Testis (tissue), 3 donors: Measurements from ENCODE around the gene LAPTM4A. TPM values are rescaled to one million over a fixed set of nuclear protein-coding genes. Genes with fewer than 3 reads are reported as not detected.

Experiments
- DNase-seq: peaks from one replicate; pipeline ENCODE4 v3.0.0-alpha.2; 2019
- H3K27ac ChIP-seq, 2 donors: fragments of 200-600 bp; sonication (generic); one replicate each; pipeline ENCODE4 v1.5.1; 2019
- H3K27me3 ChIP-seq: fragments of 200-600 bp; sonication (generic); one replicate; pipeline ENCODE4 v1.5.1; 2019
- H3K36me3 ChIP-seq: fragments of 200-600 bp; sonication (generic); one replicate; pipeline ENCODE4 v1.5.1; 2017; ENCODE audit warnings: low read depth; ENCODE audit errors: missing control alignments
- H3K4me1 ChIP-seq: fragments of 200-600 bp; sonication (generic); one replicate; pipeline ENCODE4 v1.5.1; 2019
- H3K4me3 ChIP-seq, 2 donors: fragments of 200-600 bp; sonication (generic); one replicate each; pipeline ENCODE4 v1.5.1; 2017 to 2019
- H3K9me3 ChIP-seq: fragments of 200-600 bp; sonication (generic); one replicate; pipeline ENCODE4 v1.5.1; 2017
- CTCF ChIP-seq, 3 experiments: fragments of 450-650 bp in 2 of 3; fragments of 200-600 bp in 1 of 3; sonication (generic) in 1 of 3; IDR thresholded peaks; one replicate each; pipeline ENCODE4 v1.5.1; 2016 to 2019; ENCODE audit warnings: antibody characterized with exemption in 3 of 3, mild to moderate bottlenecking in 2 of 3, moderate library complexity in 1 of 3
- POLR2A ChIP-seq: fragments of 450-650 bp; IDR thresholded peaks from one replicate; pipeline ENCODE4 v1.6.1; 2017; ENCODE audit warnings: antibody characterized with exemption, mild to moderate bottlenecking, moderate library complexity
- WGBS, 2 donors: methylation state at CpG; one replicate each; pipeline ENCODE4 v1.1.5; 2018; 5-methylcytosine and 5-hydroxymethylcytosine counted together
- intact Hi-C: fragments of 100-400 bp; cut with DNase I; formaldehyde crosslinking; loops from one replicate; pipeline ENCODE4 v1.15.1; 2023; ENCODE audit warnings: low total_unique reads
- polyA plus RNA-seq: library from polyadenylated mRNA; stranded (reverse); fragments of 350-450 nt; fragmentation: Illumina TruSeq; extraction: RNeasy Lipid Tissue Mini Kit (QIAGEN cat#74804); gene quantifications from one replicate; pipeline ENCODE4 v1.2.3, GENCODE V29; 2014; ENCODE audit warnings: low read depth, low replicate concordance; ENCODE audit not compliant: insufficient read depth
- total RNA-seq, 2 donors: library from RNA; depleted of rRNA; stranded (reverse); fragments of >200 nt; gene quantifications; one replicate each; pipeline ENCODE4 v1.2.3, GENCODE V29; 2016

Gene LAPTM4A
- total and polyA plus RNA-seq, 3 donors from 2014 or later = 331 to 712 (median 431) TPM

DNA sequence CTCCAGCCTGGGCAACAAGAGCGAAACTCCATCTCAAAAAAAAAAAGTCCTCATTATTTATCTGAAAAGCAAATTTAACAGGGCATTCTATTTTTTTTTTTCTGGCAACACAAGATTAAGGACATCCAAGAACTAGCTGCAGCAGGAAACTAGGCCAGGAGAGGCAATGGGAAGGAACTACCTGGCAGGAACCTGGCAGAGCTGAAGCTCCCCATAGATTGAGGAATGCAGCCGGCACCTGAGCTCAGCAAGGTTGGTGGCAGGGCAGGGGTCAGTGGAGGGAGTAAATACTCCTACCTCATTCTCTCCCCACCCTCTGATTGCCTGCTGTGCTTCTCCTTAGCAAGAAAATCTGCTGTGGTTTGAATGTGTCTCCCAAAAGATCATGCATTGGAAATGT, 30.4 kb upstream of the LAPTM4A start:
- Histone ChIP-seq H3K4me3 (no peak overlapping the region), H3K4me1 (no peaks in the 10 kb centered on the region), H3K36me3 (no peaks in the 10 kb centered on the region), H3K27ac (no peak overlapping the region), H3K9me3 (no peaks in the 10 kb centered on the region), H3K27me3 (no peaks in the 10 kb centered on the region)
- 86 to 87% methylated on average over 2 of the region's 2 CpGs for WGBS, 2 donors
- TF ChIP-seq CTCF (IDR thresholded peaks at IDR 0.05) = no peak
- TF ChIP-seq POLR2A = no peak
- intact Hi-C loops = no loop called here
- no peak for DNase-seq

- 50 to 61% methylated on average over 8 of the region's 8 CpGs for WGBS, 2 donors
- H3K4me1 ChIP-seq = no peaks in the 10 kb centered on the region
- no peaks in the 10 kb centered on the region for H3K9me3 ChIP-seq
- no peaks in the 10 kb centered on the region for H3K27me3 ChIP-seq
- H3K27ac ChIP-seq = no peak overlapping the region
- intact Hi-C loops = no loop called here
- H3K36me3 ChIP-seq = no peaks in the 10 kb centered on the region
- no peak overlapping the region for H3K4me3 ChIP-seq
- DNase-seq = no peak
- TF ChIP-seq POLR2A = no peak
- no peak for TF ChIP-seq CTCF (IDR thresholded peaks at IDR 0.05)
Observed at GRCh38 chr2:20080839-20081415, 29.5 kb upstream of the LAPTM4A start.

DNA sequence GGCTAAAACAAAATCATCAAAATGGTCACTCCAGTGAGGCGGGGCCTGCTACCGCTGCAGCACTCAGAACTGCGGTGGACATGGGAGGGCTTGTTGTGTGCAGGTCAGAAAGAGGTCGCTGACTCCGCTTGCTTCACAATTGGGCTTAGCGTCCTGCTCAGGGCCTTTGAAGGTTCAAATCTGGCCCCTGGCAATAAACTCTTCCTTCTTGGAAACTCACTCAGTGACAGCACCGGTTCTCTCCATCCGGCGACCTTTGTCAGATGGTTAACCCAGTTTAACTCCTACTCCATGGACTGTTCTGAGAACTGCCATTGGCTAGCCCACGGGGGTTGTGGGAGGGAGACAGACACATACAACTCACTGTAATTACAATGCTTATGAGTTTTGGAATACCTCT, 29.0 kb upstream of the LAPTM4A start:
- WGBS, 2 donors = 69 to 74% methylated on average over 10 of the region's 10 CpGs
- intact Hi-C loops = no loop called here
- no peak overlapping the region for H3K27ac ChIP-seq

DNA sequence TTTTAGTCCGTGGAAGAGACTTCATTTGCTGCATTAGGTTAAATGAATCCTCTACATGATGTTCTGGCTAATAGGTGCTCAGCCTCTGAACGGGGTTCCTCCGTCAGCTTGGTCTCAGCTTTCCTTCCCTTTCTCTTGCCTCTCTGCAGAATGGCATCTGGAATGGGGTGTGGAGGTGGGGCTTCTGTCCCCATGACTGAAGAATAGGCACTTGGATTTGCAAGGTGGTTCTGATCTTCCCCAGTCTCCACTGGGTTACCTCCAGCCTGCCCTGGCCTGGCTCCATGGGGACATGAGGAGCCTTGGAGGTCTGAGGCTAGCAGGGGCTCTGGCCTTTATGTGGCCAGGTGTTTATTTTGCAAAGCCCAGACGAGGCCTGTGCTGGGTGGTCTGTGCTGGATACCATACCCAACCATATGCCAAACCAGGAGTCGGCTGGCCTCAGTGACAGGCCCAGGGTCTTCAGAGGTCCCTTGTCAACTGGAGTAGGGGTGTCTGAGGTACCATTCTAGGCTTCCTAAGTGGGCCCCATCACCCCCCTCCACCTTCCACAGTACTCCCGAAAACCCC, 28.2 kb upstream of the LAPTM4A start:
- TF ChIP-seq CTCF (IDR thresholded peaks at IDR 0.05) (no peak), POLR2A (no peak)
- WGBS, 2 donors = 83 to 95% methylated on average over 4 to 6 of the region's 6 CpGs
- intact Hi-C loops = no loop called here

More for the DNA sequence above, 29.0 kb upstream of the LAPTM4A start:
- Histone ChIP-seq H3K9me3 (no peaks in the 10 kb centered on the region), H3K27me3 (no peaks in the 10 kb centered on the region), H3K4me1 (peaks cover under 1% of the 10 kb centered on the region), H3K36me3 (no peaks in the 10 kb centered on the region), H3K4me3 (no peak overlapping the region)
- DNase-seq = no peak
- no peak for TF ChIP-seq CTCF (IDR thresholded peaks at IDR 0.05)
- no peak for TF ChIP-seq POLR2A

GRCh38 chr2:20077411-20077940, 26.0 kb upstream of the LAPTM4A start:
- Histone ChIP-seq H3K9me3 (no peaks in the 10 kb centered on the region), H3K27ac (no peak overlapping the region), H3K27me3 (no peaks in the 10 kb centered on the region), H3K4me1 (peaks cover 26% of the 10 kb centered on the region), H3K4me3 (no peak overlapping the region), H3K36me3 (no peaks in the 10 kb centered on the region)
- intact Hi-C loops = no loop called here
- 71 to 73% methylated on average over 4 of the region's 4 CpGs for WGBS, 2 donors
- DNase-seq = no peak
- TF ChIP-seq POLR2A (no peak), CTCF (IDR thresholded peaks at IDR 0.05) (no peak)

More for the DNA sequence above, 28.2 kb upstream of the LAPTM4A start:
- no peak overlapping the region for H3K4me3 ChIP-seq
- H3K9me3 ChIP-seq = no peaks in the 10 kb centered on the region
- no peak overlapping the region for H3K27ac ChIP-seq
- H3K4me1 ChIP-seq = peaks cover 9% of the 10 kb centered on the region
- H3K27me3 ChIP-seq = no peaks in the 10 kb centered on the region
- no peaks in the 10 kb centered on the region for H3K36me3 ChIP-seq
- DNase-seq = no peak
